ENCODE results near the gene ZFX.
A peak's percentile ranks its signal among the peaks of the same experiment; 100 is the strongest.

Gene ZFX

DNA sequence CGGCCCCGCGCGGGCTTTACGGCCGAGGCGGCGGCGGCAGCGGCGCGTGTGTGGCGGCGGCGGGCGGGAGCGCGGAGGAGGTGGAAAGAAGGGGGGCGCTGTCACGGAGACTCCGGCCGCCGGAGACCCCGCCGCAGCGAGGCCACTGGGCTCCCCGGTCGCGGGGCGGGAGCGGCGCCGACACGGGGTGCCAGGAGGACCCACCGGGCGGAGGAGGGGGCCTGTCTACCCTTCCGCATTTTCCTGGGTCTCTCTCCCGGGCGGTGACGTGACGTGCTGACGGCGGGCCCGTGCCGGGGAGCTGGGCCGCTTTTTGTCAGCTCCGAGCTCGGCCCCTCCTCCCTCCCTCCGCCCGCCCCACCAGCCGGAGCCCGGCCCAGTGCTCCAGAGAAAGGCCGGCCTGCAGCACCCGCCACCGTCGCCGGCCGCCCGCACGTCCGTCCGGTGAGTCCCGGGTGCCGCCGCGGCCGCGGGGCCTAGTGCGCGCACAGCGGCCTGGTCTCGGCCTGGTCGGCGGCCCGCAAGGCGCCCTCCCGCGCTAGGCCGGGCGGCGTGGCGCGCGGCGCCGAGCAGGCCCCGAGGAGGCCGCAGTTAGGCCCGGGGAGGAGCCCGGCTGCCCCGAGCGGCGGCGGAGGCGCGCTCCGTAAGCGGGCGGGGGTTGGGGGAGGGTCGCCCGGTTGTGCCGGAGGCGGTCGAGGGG, at the start of gene ZFX:
Gene ZFX (plus strand): TSS at position 379 of the 700 bp plus-strand sequence. CDS start 23,014 bp downstream, outside the sequence.
- DNase-seq (ENCODE audit: low read depth): peak; percentile 57
- TF ChIP-seq, protein P1, sequence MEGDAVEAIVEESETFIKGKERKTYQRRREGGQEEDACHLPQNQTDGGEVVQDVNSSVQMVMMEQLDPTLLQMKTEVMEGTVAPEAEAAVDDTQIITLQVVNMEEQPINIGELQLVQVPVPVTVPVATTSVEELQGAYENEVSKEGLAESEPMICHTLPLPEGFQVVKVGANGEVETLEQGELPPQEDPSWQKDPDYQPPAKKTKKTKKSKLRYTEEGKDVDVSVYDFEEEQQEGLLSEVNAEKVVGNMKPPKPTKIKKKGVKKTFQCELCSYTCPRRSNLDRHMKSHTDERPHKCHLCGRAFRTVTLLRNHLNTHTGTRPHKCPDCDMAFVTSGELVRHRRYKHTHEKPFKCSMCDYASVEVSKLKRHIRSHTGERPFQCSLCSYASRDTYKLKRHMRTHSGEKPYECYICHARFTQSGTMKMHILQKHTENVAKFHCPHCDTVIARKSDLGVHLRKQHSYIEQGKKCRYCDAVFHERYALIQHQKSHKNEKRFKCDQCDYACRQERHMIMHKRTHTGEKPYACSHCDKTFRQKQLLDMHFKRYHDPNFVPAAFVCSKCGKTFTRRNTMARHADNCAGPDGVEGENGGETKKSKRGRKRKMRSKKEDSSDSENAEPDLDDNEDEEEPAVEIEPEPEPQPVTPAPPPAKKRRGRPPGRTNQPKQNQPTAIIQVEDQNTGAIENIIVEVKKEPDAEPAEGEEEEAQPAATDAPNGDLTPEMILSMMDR (conservative IDR thresholded peaks at IDR 0.05; ENCODE audit: control insufficient read depth, insufficient read depth, low read depth, low read length): no peak
- peak within 1 kb of the TSS; percentile 93 for H3K4me3 ChIP-seq (ENCODE audit: control insufficient read depth, low read depth, low read length)

DNA sequence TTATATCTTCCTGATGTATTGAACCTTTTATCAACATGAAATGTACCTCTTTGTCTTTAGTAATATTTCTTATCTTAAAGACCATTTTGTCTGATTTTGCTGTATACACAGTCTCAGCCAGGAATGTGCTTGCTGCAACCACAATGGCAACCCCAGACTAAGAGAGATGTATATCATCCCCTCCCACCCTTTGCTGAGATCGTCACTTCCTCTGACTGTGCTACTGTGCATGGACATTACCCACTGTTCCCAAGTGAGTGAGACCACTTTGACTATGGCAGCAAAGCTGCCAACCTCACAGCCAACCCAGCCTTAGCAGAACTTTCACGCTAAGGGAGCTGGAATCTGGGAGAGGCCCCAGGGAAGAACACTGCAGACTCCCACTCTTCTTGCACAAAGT, 48.8 kb upstream of the ZFX start:
- H3K4me3 ChIP-seq (ENCODE audit: control insufficient read depth, low read depth, low read length): no peak overlapping the region
- TF ChIP-seq, protein P1 (conservative IDR thresholded peaks at IDR 0.05; ENCODE audit: control insufficient read depth, insufficient read depth, low read depth, low read length): no peak
- DNase-seq (ENCODE audit: low read depth): peak; percentile 40

DNA sequence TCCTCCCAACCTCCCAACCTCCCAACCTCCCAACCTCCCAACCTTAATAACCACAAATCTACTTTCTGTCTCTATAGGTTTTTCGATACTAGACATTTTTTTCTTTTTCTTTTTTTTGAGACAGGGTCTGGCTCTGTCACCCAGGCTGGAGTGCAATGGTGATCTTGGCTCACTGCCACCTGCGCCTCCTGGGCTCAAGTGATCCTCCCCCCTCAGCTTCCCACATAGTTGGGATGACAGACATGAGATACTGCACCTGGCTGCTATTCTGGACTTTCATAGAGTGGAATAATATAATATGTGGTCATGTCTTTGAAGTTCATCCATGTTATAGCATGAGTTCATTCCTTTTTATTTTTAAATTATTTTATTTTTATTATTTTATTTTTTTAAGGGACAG, 39.5 kb upstream of the ZFX start:
- H3K4me3 ChIP-seq (ENCODE audit: control insufficient read depth, low read depth, low read length): no peak overlapping the region
- TF ChIP-seq, protein P1 (conservative IDR thresholded peaks at IDR 0.05; ENCODE audit: control insufficient read depth, insufficient read depth, low read depth, low read length): no peak
- no peak for DNase-seq (ENCODE audit: low read depth)

DNA sequence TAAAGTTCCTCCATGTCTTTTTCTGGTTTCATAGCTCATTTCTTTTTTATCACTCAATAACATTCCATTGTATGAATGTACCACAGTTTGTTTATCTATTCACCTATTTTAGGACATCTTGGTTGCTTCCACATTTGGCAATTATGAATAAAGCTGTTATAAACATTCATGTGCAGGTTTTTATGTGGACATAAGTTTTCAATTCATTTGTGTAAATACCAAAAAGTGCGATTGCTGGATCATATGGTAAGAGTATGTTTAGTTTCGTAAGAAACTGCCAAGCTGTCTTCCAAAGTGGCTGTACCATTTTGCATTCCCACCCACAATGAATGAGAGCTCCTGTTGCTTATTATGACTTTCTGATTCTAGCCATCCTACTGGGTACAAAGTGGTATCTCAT, 36.3 kb upstream of the ZFX start:
- TF ChIP-seq, protein P1 (conservative IDR thresholded peaks at IDR 0.05; ENCODE audit: control insufficient read depth, insufficient read depth, low read depth, low read length): no peak
- H3K4me3 ChIP-seq (ENCODE audit: control insufficient read depth, low read depth, low read length): no peak overlapping the region
- peak; percentile 44 for DNase-seq (ENCODE audit: low read depth)

DNA sequence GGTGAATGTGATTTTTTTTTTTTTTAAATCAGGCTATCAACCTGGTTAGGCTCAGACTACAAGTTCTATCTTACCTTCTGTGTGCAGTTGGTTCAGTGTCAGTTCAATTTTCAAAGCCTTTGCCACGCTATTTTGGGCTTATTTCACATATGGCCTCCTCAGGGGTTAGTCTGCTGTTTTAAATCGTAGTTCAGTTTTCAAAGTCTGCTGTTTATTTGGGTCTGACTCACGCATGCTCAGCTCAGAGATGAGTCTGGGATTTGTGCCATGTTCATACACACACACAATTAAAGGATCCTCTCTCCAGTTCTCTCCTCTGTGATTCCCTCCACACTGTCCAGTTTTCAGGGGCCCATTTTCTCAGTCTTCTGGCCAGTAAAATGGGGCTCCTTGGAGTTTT, 32.3 kb upstream of the ZFX start:
- TF ChIP-seq, protein P1 (conservative IDR thresholded peaks at IDR 0.05; ENCODE audit: control insufficient read depth, insufficient read depth, low read depth, low read length): no peak
- H3K4me3 ChIP-seq (ENCODE audit: control insufficient read depth, low read depth, low read length): no peak overlapping the region
- peak; percentile 84 for DNase-seq (ENCODE audit: low read depth)

DNA sequence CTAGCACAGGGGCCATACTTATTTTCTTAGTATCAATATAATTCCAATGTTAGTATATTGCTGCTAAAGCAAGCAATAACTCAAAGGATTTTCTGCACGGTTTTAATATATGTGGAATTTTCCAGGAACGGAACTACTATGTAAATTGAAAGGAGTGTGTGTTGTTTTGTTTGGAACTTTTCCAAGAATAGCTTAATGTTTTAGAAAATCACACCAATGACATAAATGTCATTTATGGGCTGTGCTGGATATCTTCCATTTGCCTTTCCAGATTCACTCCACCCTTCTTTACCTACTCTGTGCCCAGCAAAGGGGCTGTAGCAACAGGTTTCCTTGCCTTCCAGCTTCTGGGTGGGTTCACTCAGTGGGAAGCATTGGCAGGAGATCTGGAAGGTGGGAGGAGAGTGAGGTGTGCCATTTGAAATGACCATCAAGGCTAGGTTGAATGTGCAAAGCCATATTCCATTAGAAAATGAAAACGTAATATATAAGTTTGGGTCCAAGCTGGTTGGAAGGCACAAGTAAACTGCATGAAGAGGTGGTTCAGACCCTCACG, 25.2 kb upstream of the ZFX start:
- no peak overlapping the region for H3K4me3 ChIP-seq (ENCODE audit: control insufficient read depth, low read depth, low read length)
- TF ChIP-seq, protein P1 (conservative IDR thresholded peaks at IDR 0.05; ENCODE audit: control insufficient read depth, insufficient read depth, low read depth, low read length): no peak
- DNase-seq (ENCODE audit: low read depth): no peak

Measured in fibroblast of mammary gland (primary cell).